ENCODE measurements around the gene RIN3. TPM values are rescaled to one million over a fixed set of nuclear protein-coding genes. Genes with fewer than 3 reads are reported as not detected.

Gene RIN3
- total RNA-seq, 1 donor from 2014 or later = 2.9 TPM

DNA sequence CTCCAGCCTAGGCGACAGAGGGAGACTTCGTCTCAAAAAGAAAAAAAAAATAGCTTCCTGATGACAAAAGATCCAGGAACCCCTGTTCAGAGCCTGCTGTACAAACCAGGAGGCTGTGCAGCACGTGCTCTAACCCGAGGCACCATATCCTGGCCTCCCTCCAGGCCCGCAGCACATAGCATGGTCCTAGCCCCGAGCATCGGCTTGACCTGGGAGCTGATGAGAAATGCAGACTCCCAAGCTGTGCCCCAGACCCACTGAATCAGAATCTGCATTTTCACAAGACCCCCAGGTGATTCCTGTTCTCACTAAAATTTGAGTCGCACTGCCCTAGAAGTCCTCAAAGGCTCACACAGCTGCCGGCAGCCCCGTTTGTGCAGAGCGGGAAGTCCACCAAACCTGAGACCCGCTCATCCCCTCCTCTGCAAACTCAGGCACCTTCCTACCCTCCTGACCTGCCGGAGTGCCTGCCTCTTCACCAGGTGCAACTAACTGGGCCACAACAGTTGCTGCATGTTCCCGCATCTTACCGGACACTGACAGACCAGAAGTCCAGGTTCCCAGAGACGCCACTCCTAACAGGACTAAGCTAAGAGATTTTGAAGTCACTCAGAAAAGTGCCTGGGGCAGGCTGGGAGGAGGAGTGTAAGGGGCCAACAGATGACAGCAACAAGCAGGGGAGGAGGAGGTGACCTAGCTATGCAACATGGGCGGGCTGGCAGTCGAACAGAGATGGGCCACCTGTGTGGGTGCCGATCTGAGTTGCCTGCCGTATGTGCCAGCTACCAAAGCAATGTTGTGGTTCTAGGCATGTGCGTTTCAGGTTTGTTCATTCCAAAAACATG, 24.0 kb upstream of the RIN3 start:
- FAIRE-seq (no peak), DNase-seq (ENCODE audit: low read depth) (no peak)
- Histone ChIP-seq H3K36me3 (ENCODE audit: control insufficient read depth, insufficient read depth, low read length) (no peaks in the 10 kb centered on the region), H3K27me3 (ENCODE audit: control insufficient read depth, insufficient read depth, low read length) (no peaks in the 10 kb centered on the region), H3K4me3 (ENCODE audit: low read depth, low read length) (no peak overlapping the region)
- TF ChIP-seq, protein P1, sequence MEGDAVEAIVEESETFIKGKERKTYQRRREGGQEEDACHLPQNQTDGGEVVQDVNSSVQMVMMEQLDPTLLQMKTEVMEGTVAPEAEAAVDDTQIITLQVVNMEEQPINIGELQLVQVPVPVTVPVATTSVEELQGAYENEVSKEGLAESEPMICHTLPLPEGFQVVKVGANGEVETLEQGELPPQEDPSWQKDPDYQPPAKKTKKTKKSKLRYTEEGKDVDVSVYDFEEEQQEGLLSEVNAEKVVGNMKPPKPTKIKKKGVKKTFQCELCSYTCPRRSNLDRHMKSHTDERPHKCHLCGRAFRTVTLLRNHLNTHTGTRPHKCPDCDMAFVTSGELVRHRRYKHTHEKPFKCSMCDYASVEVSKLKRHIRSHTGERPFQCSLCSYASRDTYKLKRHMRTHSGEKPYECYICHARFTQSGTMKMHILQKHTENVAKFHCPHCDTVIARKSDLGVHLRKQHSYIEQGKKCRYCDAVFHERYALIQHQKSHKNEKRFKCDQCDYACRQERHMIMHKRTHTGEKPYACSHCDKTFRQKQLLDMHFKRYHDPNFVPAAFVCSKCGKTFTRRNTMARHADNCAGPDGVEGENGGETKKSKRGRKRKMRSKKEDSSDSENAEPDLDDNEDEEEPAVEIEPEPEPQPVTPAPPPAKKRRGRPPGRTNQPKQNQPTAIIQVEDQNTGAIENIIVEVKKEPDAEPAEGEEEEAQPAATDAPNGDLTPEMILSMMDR (IDR thresholded peaks at IDR 0.05; ENCODE audit: insufficient read depth, low read length, severe bottlenecking) = no peak

DNA sequence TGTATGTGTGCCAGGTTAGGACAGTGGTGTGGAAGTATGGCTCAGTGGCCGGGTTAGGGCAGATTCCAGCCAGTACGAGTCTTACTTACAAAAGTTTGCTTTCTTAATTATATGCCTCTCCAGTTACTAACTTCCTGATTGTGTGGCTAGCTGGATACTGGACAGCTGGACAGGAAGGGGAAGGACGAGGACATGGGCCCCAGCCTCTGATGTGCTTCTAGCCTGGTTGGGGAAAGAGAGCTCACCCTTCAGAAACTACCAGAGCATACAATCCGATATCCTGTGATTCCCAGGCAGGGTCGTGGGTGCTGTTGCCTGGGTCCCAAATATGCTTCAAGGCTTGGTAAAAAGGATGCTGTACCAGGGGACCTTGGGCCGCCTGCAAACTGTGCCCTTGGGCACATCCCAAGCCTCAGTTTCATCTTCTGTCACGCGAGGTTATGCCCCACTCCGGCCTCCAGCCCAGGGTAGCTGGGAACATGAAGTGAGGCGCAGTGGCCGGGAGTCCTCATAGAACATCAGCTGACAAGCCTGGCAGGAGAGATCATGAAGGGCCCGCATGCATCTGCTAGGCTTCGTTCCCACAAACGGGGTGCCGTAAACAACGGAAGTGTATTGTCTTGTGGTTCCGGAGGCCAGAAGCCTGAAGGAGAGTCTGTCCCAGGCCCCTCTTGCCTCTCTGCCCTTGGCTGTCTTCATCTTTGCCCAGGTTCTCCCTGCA, 23.2 kb upstream of the RIN3 start:
- no peak for FAIRE-seq
- Histone ChIP-seq H3K36me3 (ENCODE audit: control insufficient read depth, insufficient read depth, low read length) (no peaks in the 10 kb centered on the region), H3K4me3 (ENCODE audit: low read depth, low read length) (no peak overlapping the region)

DNA sequence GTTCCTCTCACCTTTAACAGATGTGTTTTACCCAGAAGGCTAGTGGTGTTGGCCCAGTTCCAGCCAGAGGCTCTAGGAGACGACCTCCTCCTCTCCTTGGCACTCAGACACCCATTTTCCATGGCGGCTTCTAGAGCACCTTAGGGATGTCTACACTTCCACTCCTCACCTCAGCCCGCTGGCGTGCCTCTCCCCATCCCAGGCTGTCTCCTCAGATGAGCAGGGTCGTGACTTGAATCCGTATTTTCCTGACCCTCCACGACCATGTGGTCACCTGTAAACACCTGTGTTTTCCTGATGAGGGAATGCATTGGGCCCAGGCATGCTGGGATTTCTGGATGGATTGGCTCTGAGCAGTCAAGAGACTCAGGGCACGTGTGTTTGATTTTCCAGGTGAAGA, 21.8 kb upstream of the RIN3 start:
- no peak for FAIRE-seq
- Histone ChIP-seq H3K4me3 (ENCODE audit: low read depth, low read length) (no peak overlapping the region), H3K36me3 (ENCODE audit: control insufficient read depth, insufficient read depth, low read length) (no peaks in the 10 kb centered on the region), H3K27me3 (ENCODE audit: control insufficient read depth, insufficient read depth, low read length) (no peaks in the 10 kb centered on the region)
- no peak for DNase-seq (ENCODE audit: low read depth)
- TF ChIP-seq, protein P1 (IDR thresholded peaks at IDR 0.05; ENCODE audit: insufficient read depth, low read length, severe bottlenecking) = no peak

More for the DNA sequence above, 23.2 kb upstream of the RIN3 start:
- DNase-seq (ENCODE audit: low read depth) = no peak
- H3K27me3 ChIP-seq (ENCODE audit: control insufficient read depth, insufficient read depth, low read length) = no peaks in the 10 kb centered on the region
- TF ChIP-seq, protein P1 (IDR thresholded peaks at IDR 0.05; ENCODE audit: insufficient read depth, low read length, severe bottlenecking) = no peak

DNA sequence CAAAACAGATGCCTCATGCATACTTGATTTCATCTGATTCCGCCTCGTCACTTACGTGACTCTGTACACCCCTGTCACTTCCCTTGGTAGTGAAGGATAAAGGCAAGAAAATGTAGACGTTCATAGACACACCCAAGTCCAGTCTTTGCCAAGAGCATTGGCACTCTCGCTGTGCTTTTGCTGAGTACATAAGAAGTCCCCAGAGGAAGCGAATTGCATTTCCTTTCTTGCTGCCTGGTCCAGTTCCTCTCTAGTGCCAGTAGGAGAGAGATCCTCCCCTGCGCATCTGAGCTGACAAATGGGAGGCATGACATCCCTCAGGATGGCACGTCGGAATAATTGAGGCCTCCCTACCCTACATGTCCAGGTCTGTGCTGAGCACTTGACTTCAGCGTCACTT, 21.3 kb upstream of the RIN3 start:
- FAIRE-seq (no peak), DNase-seq (ENCODE audit: low read depth) (no peak)
- Histone ChIP-seq H3K27me3 (ENCODE audit: control insufficient read depth, insufficient read depth, low read length) (no peaks in the 10 kb centered on the region), H3K4me3 (ENCODE audit: low read depth, low read length) (no peak overlapping the region), H3K36me3 (ENCODE audit: control insufficient read depth, insufficient read depth, low read length) (no peaks in the 10 kb centered on the region)
- TF ChIP-seq, protein P1 (IDR thresholded peaks at IDR 0.05; ENCODE audit: insufficient read depth, low read length, severe bottlenecking) = no peak

DNA sequence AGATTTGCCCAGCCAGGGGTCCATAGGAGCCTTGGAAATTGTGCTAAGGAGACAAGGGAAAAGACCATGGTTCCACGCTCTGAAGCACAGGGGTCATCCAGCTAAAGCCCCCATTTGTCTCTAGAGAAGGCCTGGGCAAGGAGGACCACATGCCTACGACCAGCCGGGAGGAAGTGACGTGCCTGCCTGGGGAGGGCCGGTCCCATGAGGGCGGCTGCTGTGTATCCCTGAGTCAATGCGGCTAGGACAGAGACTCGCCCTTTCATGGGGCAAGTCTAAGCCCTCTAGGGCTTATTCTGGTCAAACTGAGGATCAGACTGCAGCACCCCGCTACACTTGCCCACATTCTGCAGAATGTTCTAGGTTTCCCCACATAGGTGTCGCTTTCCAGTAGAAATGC, 20.6 kb upstream of the RIN3 start:
- DNase-seq (ENCODE audit: low read depth) (no peak), FAIRE-seq (no peak)
- H3K27me3 ChIP-seq (ENCODE audit: control insufficient read depth, insufficient read depth, low read length) = no peaks in the 10 kb centered on the region
- TF ChIP-seq, protein P1 (IDR thresholded peaks at IDR 0.05; ENCODE audit: insufficient read depth, low read length, severe bottlenecking) = no peak
- H3K36me3 ChIP-seq (ENCODE audit: control insufficient read depth, insufficient read depth, low read length) = no peaks in the 10 kb centered on the region
- no peak overlapping the region for H3K4me3 ChIP-seq (ENCODE audit: low read depth, low read length)
